SK-N-SH (cell line): Measurements from ENCODE around the gene TIGD3. TPM values are rescaled to one million over a fixed set of nuclear protein-coding genes. Genes with fewer than 3 reads are reported as not detected.

Experiments used
- CTCF ChIA-PET: fragments of 300-600, 350-600 bp; formaldehyde crosslinking; extraction: SDS; loops from one replicate; lab custom pipeline; 2021; lab: Yijun Ruan, JAX
- POLR2A ChIA-PET: fragments of 350-600 bp; sonication (Branson Sonifier 250); formaldehyde crosslinking; extraction: SDS; loops from one replicate; lab custom pipeline; 2020; ENCODE audit warnings: antibody characterized with exemption, inconsistent platforms; lab: Yijun Ruan, JAX
- DNase-seq: peaks from one replicate; pipeline ENCODE4 v3.0.0; 2012
- H2AFZ ChIP-seq: fragments of 200-600 bp; sonication (generic); 2 replicates; pipeline ENCODE4 v1.8.1; 2016; ENCODE audit warnings: antibody characterized with exemption, mild to moderate bottlenecking, low read depth
- H3F3A ChIP-seq: fragments of 200-600 bp; sonication (generic); replicated peaks from 2 replicates; pipeline ENCODE3; 2016; ENCODE audit warnings: antibody characterized with exemption, mild to moderate bottlenecking; ENCODE audit not compliant: insufficient read depth
- H3K27ac ChIP-seq, 2 experiments: fragments of 200-500 bp in 1 of 2; fragments of 200-600 bp in 1 of 2; sonication (Bioruptor generic) in 1 of 2; sonication (generic), shearing (Covaris generic) in 1 of 2; 2 replicates each; pipeline versions ENCODE4 v1.5.1 to v1.6.1; 2014 to 2016; ENCODE audit warnings: low read depth in 2 of 2, inconsistent platforms in 1 of 2, low read length in 1 of 2, mild to moderate bottlenecking in 1 of 2, mixed read lengths in 1 of 2
- H3K27me3 ChIP-seq: fragments of 200-600 bp; sonication (generic), shearing (Covaris generic); 2 replicates; pipeline ENCODE4 v1.6.1; 2016; ENCODE audit warnings: mixed run types; ENCODE audit not compliant: insufficient read depth
- H3K36me3 ChIP-seq, 2 experiments: fragments of 200-500 bp in 1 of 2; fragments of 200-600 bp in 1 of 2; sonication (Bioruptor generic) in 1 of 2; sonication (generic) in 1 of 2; replicated peaks in 1 of 2; 2 replicates each; pipeline versions ENCODE3 to v1.5.1; 2014 to 2016; ENCODE audit warnings: low read length in 1 of 2, mild to moderate bottlenecking in 1 of 2; ENCODE audit not compliant: insufficient read depth in 2 of 2, control insufficient read depth in 1 of 2
- H3K4me1 ChIP-seq, 2 experiments: fragments of 200-500 bp in 1 of 2; fragments of 200-600 bp in 1 of 2; sonication (Bioruptor generic) in 1 of 2; sonication (generic), shearing (Covaris generic) in 1 of 2; 2 replicates each; pipeline versions ENCODE4 v1.5.1 to v1.6.1; 2014 to 2016; ENCODE audit warnings: low read depth in 1 of 2, low read length in 1 of 2, mixed run types in 1 of 2; ENCODE audit not compliant: insufficient read depth in 2 of 2, control insufficient read depth in 1 of 2
- H3K4me2 ChIP-seq: fragments of 200-600 bp; sonication (generic), shearing (Covaris generic); 2 replicates; pipeline ENCODE4 v1.6.1; 2017; ENCODE audit warnings: mixed run types
- H3K4me3 ChIP-seq, 2 experiments: fragments of 200-500 bp in 1 of 2; fragments of 200-600 bp in 1 of 2; sonication (Bioruptor generic) in 1 of 2; sonication (generic), shearing (Covaris generic) in 1 of 2; 2 replicates each; pipeline versions ENCODE4 v1.5.1 to v1.8.1; 2014 to 2016; ENCODE audit warnings: low read depth in 2 of 2, inconsistent platforms in 1 of 2, low read length in 1 of 2, mild to moderate bottlenecking in 1 of 2, mixed read lengths in 1 of 2, moderate library complexity in 1 of 2
- H3K79me2 ChIP-seq: fragments of 200-600 bp; sonication (generic); 2 replicates; pipeline ENCODE4 v1.8.1; 2017; ENCODE audit warnings: mild to moderate bottlenecking; ENCODE audit not compliant: insufficient read depth
- H3K9ac ChIP-seq: fragments of 200-600 bp; sonication (generic); 2 replicates; pipeline ENCODE4 v1.6.1; 2017; ENCODE audit warnings: mixed run types
- H3K9me2 ChIP-seq: fragments of 200-600 bp; sonication (generic); 2 replicates; pipeline ENCODE4 v1.6.1; 2017; ENCODE audit warnings: mixed run types
- H3K9me3 ChIP-seq: fragments of 200-600 bp; sonication (generic); 2 replicates; pipeline ENCODE4 v1.6.1; 2017; ENCODE audit warnings: mixed run types, mild to moderate bottlenecking, moderate library complexity
- H4K20me1 ChIP-seq: fragments of 200-600 bp; sonication (generic); 2 replicates; pipeline ENCODE4 v1.6.1; 2017; ENCODE audit warnings: mild to moderate bottlenecking, mixed run types; ENCODE audit not compliant: insufficient read depth
- CHD2 ChIP-seq: fragments of 150-350 bp; IDR thresholded peaks from 2 replicates; pipeline ENCODE4 v1.6.1; 2018; ENCODE audit warnings: low read length; ENCODE audit not compliant: partially characterized antibody
- EZH2phosphoT487 ChIP-seq: fragments of 200-600 bp; sonication (generic); IDR thresholded peaks from 2 replicates; pipeline ENCODE4 v1.6.1; 2017; ENCODE audit warnings: low read depth, mixed run types, mild to moderate bottlenecking, antibody characterized with exemption, moderate library complexity, borderline replicate concordance
- FOXJ3 ChIP-seq: sonication (generic); formaldehyde crosslinking; IDR thresholded peaks from 2 replicates; pipeline ENCODE4 v1.5.1; 2020; ENCODE audit warnings: mild to moderate bottlenecking, missing genetic modification reagents
- FOXM1 ChIP-seq: IDR thresholded peaks from 2 replicates; pipeline ENCODE4 v1.4.0; 2012; ENCODE audit warnings: low read depth, mild to moderate bottlenecking
- GABPA ChIP-seq: IDR thresholded peaks from 2 replicates; pipeline ENCODE4 v1.4.0; 2012; ENCODE audit warnings: low read depth, mild to moderate bottlenecking
- MEF2A ChIP-seq: IDR thresholded peaks from 2 replicates; pipeline ENCODE4 v1.4.0; 2012; ENCODE audit warnings: low read depth, borderline replicate concordance
- MXI1 ChIP-seq: IDR thresholded peaks from 2 replicates; pipeline ENCODE4 v1.6.1; 2012; ENCODE audit warnings: mild to moderate bottlenecking, low read depth, low read length, improper control_type of control experiment
- NFIC ChIP-seq: IDR thresholded peaks from 2 replicates; pipeline ENCODE4 v1.4.0; 2012; ENCODE audit warnings: borderline replicate concordance
- NRF1 ChIP-seq: IDR thresholded peaks from 2 replicates; pipeline ENCODE4 v1.6.1; 2012; ENCODE audit warnings: low read depth, mild to moderate bottlenecking, low read length
- POLR2AphosphoS5 ChIP-seq: IDR thresholded peaks from 2 replicates; pipeline ENCODE4 v1.6.1; 2012; ENCODE audit warnings: low read depth, low read length
- RXRA ChIP-seq: IDR thresholded peaks from 2 replicates; pipeline ENCODE4 v1.4.0; 2012; ENCODE audit warnings: low read depth, mild to moderate bottlenecking, borderline replicate concordance
- SIN3A ChIP-seq: IDR thresholded peaks from 2 replicates; pipeline ENCODE4 v1.6.1; 2012; ENCODE audit warnings: low read depth, mild to moderate bottlenecking, low read length, moderate library complexity, borderline replicate concordance
- SMC3 ChIP-seq: IDR thresholded peaks from 2 replicates; pipeline ENCODE4 v1.6.1; 2012; ENCODE audit warnings: low read depth, low read length, improper control_type of control experiment
- TAF1 ChIP-seq: IDR thresholded peaks from 2 replicates; pipeline ENCODE4 v1.6.1; 2012; ENCODE audit warnings: low read depth, mild to moderate bottlenecking, low read length, moderate library complexity, borderline replicate concordance
- TCF12 ChIP-seq: IDR thresholded peaks from 2 replicates; pipeline ENCODE4 v1.4.0; 2012
- TEAD4 ChIP-seq: IDR thresholded peaks from 2 replicates; pipeline ENCODE4 v1.4.0; 2012; ENCODE audit warnings: mild to moderate bottlenecking, borderline replicate concordance; ENCODE audit not compliant: insufficient read depth
- WGBS: methylation state at CpG from one replicate; pipeline ENCODE4 v1.1.6; 2017; ENCODE audit warnings: low lambda C conversion rate; 5-methylcytosine and 5-hydroxymethylcytosine counted together
- polyA plus RNA-seq, 3 experiments: library from polyadenylated mRNA; depleted of rRNA; stranded (reverse); fragments of >200 nt; gene quantifications; 2 replicates each; pipeline ENCODE4 v1.2.3, GENCODE V29; 2012
- TF ChIP-seq, protein P1 (sequence below): fragments of 150-350 bp; IDR thresholded peaks from 2 replicates; pipeline ENCODE4 v1.6.1; 2017; ENCODE audit warnings: antibody characterized with exemption, low read length, low read depth, borderline replicate concordance
- TF ChIP-seq, protein P2 (sequence below): fragments of 200-600 bp; sonication (generic); IDR thresholded peaks from 2 replicates; pipeline ENCODE4 v1.6.1; 2017; ENCODE audit warnings: antibody characterized with exemption, mild to moderate bottlenecking, moderate library complexity
- TF ChIP-seq, protein P3 (sequence below): IDR thresholded peaks from 2 replicates; pipeline ENCODE4; 2012
- TF ChIP-seq, protein P4 (sequence below): IDR thresholded peaks from 2 replicates; pipeline ENCODE4 v1.4.0; 2012; ENCODE audit warnings: low read depth, borderline replicate concordance
- TF ChIP-seq, protein P5 (sequence below): IDR thresholded peaks from 2 replicates; pipeline ENCODE4 v1.4.0; 2012; ENCODE audit warnings: low read depth

Gene TIGD3, protein sequence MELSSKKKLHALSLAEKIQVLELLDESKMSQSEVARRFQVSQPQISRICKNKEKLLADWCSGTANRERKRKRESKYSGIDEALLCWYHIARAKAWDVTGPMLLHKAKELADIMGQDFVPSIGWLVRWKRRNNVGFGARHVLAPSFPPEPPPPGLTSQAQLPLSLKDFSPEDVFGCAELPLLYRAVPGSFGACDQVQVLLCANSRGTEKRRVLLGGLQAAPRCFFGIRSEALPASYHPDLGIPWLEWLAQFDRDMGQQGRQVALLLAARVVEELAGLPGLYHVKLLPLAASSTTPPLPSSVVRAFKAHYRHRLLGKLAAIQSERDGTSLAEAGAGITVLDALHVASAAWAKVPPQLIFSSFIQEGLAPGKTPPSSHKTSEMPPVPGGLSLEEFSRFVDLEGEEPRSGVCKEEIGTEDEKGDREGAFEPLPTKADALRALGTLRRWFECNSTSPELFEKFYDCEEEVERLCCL
- 0.34 and 0.41 TPM in 2 replicates for polyA plus RNA-seq (2012; rRNA removed)
- polyA plus RNA-seq (2012; cell fraction: cytosol; rRNA removed): 0.19 and 0.41 TPM in 2 replicates
- polyA plus RNA-seq (2012; cell fraction: nucleus; rRNA removed): 0.75 and 0.92 TPM in 2 replicates

DNA sequence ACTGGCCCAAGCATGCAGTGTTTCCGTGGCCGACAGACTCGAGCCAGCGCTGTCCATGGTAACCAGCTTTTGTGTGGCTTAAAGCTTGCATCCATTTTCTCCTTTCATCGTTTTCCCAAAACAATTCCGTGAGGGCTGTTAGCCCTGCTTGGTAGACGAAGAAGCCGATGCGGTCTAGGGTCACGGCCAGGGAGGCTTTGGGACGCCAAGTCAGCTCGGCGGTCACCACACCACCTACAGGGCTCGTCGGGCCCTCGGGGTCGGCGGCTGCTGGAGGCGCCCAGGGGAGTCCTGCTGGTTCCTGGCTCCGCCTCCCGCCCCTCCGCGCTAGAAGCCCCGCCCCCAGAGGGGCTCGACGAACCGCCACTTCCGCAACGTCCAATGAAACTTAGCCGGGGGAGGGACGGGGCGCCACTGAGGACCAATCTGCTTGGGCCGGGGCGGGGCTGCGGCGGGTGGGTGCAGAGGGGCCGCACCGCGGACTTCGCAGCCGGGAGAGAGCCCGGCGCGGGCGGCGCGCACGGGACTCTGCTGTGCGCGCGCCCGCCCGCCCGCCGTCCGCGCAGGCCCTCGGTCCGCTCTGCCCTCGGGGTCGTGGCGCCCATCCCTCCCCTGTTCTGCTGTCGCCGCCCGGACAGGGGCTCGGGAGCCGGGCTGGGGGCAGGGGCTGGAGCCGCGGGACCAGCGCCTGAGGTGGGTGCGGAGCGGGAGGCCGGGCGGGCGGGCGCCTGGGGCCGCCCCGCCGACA, at the start of gene TIGD3:
TIGD3 (plus strand) TSS at position 487 of the 748 bp plus-strand sequence. CDS start 1,058 bp downstream, outside the sequence.
- no peaks in the 10 kb centered on the region for H3K9me3 ChIP-seq
- 18% methylated on average over 10 of the region's 79 CpGs for WGBS
- H2AFZ ChIP-seq: peak within 1 kb of the TSS; percentile 78; the same call in 1 of the 2 replicates
- peak within 1 kb of the TSS; percentile 51 for H3K9ac ChIP-seq
- ChIA-PET CTCF (interaction anchor here (0.9 to 3.8 kb wide), 3 partner anchors 12 to 80 kb away, joined by 4 to 19 read pairs (median 4); no protein-coding TSS in a partner anchor), POLR2A (interaction anchor here (0.9 to 3.2 kb wide), 5 partner anchors 21 to 151 kb away, joined by 4 to 13 read pairs (median 5); partner anchors contain the start of genes CDC42EP2, DPF2, MALAT1 and NEAT1)
- peak within 1 kb of the TSS; percentile 71 to 74 for H3K4me3 ChIP-seq
- peak within 1 kb of the TSS; percentile 94 for H3K4me2 ChIP-seq
- no peaks in the 10 kb centered on the region for H3K27me3 ChIP-seq
- no peaks in the 10 kb centered on the region for H4K20me1 ChIP-seq
- H3K4me1 ChIP-seq: peaks cover 0 to 20% of the 10 kb centered on the region in 2 experiments; a peak in 1 of 4 replicates
- peak; percentile 99 for DNase-seq
- peaks cover 36% of the 10 kb centered on the region for H3F3A ChIP-seq
- H3K9me2 ChIP-seq: no peaks in the 10 kb centered on the region
- H3K36me3 ChIP-seq: peaks cover 10 to 32% of the 10 kb centered on the region in 2 experiments
- no peaks in the 10 kb centered on the region for H3K79me2 ChIP-seq
- H3K27ac ChIP-seq: peak within 1 kb of the TSS; percentile 34 to 83
- TF ChIP-seq, protein P1, sequence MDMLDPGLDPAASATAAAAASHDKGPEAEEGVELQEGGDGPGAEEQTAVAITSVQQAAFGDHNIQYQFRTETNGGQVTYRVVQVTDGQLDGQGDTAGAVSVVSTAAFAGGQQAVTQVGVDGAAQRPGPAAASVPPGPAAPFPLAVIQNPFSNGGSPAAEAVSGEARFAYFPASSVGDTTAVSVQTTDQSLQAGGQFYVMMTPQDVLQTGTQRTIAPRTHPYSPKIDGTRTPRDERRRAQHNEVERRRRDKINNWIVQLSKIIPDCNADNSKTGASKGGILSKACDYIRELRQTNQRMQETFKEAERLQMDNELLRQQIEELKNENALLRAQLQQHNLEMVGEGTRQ: no peak
- 0 out of 2 replicates have a peak, but pooled peaks have one; percentile 37 for TF ChIP-seq TAF1
- no peak for TF ChIP-seq MEF2A
- peak; percentile 50; the same call in 1 of the 2 replicates for TF ChIP-seq SIN3A
- peak; percentile 15; the same call in 1 of the 2 replicates for TF ChIP-seq POLR2AphosphoS5
- TF ChIP-seq, protein P2, sequence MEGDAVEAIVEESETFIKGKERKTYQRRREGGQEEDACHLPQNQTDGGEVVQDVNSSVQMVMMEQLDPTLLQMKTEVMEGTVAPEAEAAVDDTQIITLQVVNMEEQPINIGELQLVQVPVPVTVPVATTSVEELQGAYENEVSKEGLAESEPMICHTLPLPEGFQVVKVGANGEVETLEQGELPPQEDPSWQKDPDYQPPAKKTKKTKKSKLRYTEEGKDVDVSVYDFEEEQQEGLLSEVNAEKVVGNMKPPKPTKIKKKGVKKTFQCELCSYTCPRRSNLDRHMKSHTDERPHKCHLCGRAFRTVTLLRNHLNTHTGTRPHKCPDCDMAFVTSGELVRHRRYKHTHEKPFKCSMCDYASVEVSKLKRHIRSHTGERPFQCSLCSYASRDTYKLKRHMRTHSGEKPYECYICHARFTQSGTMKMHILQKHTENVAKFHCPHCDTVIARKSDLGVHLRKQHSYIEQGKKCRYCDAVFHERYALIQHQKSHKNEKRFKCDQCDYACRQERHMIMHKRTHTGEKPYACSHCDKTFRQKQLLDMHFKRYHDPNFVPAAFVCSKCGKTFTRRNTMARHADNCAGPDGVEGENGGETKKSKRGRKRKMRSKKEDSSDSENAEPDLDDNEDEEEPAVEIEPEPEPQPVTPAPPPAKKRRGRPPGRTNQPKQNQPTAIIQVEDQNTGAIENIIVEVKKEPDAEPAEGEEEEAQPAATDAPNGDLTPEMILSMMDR: 0 out of 2 replicates have a peak, but pooled peaks have one; percentile 13
- TF ChIP-seq FOXJ3: no peak
- TF ChIP-seq, protein P3, sequence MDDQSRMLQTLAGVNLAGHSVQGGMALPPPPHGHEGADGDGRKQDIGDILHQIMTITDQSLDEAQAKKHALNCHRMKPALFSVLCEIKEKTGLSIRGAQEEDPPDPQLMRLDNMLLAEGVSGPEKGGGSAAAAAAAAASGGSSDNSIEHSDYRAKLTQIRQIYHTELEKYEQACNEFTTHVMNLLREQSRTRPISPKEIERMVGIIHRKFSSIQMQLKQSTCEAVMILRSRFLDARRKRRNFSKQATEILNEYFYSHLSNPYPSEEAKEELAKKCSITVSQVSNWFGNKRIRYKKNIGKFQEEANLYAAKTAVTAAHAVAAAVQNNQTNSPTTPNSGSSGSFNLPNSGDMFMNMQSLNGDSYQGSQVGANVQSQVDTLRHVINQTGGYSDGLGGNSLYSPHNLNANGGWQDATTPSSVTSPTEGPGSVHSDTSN: no peak
- TF ChIP-seq NFIC: no peak
- no peak; the same call in 1 of the 2 replicates for TF ChIP-seq SMC3
- TF ChIP-seq MXI1: peak; percentile 17; the same call in 1 of the 2 replicates
- no peak for TF ChIP-seq RXRA
- TF ChIP-seq, protein P4, sequence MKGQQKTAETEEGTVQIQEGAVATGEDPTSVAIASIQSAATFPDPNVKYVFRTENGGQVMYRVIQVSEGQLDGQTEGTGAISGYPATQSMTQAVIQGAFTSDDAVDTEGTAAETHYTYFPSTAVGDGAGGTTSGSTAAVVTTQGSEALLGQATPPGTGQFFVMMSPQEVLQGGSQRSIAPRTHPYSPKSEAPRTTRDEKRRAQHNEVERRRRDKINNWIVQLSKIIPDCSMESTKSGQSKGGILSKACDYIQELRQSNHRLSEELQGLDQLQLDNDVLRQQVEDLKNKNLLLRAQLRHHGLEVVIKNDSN: no peak
- TF ChIP-seq TEAD4: no peak
- no peak for TF ChIP-seq TCF12
- no peak for TF ChIP-seq GABPA
- TF ChIP-seq CHD2: peak; percentile 31
- TF ChIP-seq, protein P5, sequence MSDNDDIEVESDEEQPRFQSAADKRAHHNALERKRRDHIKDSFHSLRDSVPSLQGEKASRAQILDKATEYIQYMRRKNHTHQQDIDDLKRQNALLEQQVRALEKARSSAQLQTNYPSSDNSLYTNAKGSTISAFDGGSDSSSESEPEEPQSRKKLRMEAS: no peak
- peak; percentile 55; the same call in 1 of the 2 replicates for TF ChIP-seq NRF1
- no peak for TF ChIP-seq FOXM1
- no peak for TF ChIP-seq EZH2phosphoT487
